ENCODE results near the gene ZIC5. TPM values are rescaled to one million over a fixed set of nuclear protein-coding genes. Genes with fewer than 3 reads are reported as not detected.

ZIC5 gene
- total and polyA plus RNA-seq, 2 of the 4 experiments (the other 2 are of a cell fraction) = not detected

- H3K4ac ChIP-seq (ENCODE audit: low read depth, low read length) = no peak overlapping the region
- H4K20me1 ChIP-seq (ENCODE audit: insufficient read depth, low read length) = no peaks in the 10 kb centered on the region
- H3K4me3 ChIP-seq (ENCODE audit: insufficient read depth, low read depth, low read length) = no peak overlapping the region
- no peak overlapping the region for H3K56ac ChIP-seq (ENCODE audit: extremely low read depth, insufficient read depth, low read length)
- in situ Hi-C loops (cut with MboI; ENCODE audit: low sequenced_read_pairs) (no loop called here), dilution Hi-C loops (cut with HindIII; ENCODE audit: low sequenced_read_pairs, unreplicated experiment) (no loop called here), intact Hi-C loops (cut with micrococcal nuclease) (no loop called here)
- TF ChIP-seq NFE2L2 (IDR thresholded peaks at IDR 0.05; ENCODE audit: low read depth, low read length) (no peak), CTCF (conservative IDR thresholded peaks at IDR 0.05; ENCODE audit: low read depth, low read length) (no peak), CHD1 (IDR thresholded peaks at IDR 0.05; ENCODE audit: low read depth, low read length) (no peak), FOS (IDR thresholded peaks at IDR 0.05; ENCODE audit: low read depth, low read length) (no peak), POLR2A (IDR thresholded peaks at IDR 0.05; ENCODE audit: low read depth, low read length) (no peak), USF2 (IDR thresholded peaks at IDR 0.05; ENCODE audit: low read depth, low read length) (no peak), SMC3 (IDR thresholded peaks at IDR 0.05; ENCODE audit: low read depth, low read length) (no peak), RAD21 (IDR thresholded peaks at IDR 0.05; ENCODE audit: low read length) (no peak), BHLHE40 (IDR thresholded peaks at IDR 0.05; ENCODE audit: low read depth, low read length) (no peak), RFX5 (IDR thresholded peaks at IDR 0.05; ENCODE audit: low read depth, low read length) (no peak), MXI1 (IDR thresholded peaks at IDR 0.05; ENCODE audit: borderline replicate concordance, low read depth, low read length) (no peak), ELK1 (IDR thresholded peaks at IDR 0.05; ENCODE audit: borderline replicate concordance, low read depth, low read length) (no peak), RCOR1 (IDR thresholded peaks at IDR 0.05; ENCODE audit: insufficient replicate concordance, low read length) (no peak), MAZ (IDR thresholded peaks at IDR 0.05; ENCODE audit: borderline replicate concordance, low read depth, low read length) (no peak), CEBPB (IDR thresholded peaks at IDR 0.05; ENCODE audit: low read depth, low read length) (no peak)
- DNase-seq (no peak), ATAC-seq (ENCODE audit: low read depth) (no peak)
- H3K4me2 ChIP-seq (ENCODE audit: low read depth, low read length) = no peak overlapping the region
- no peak overlapping the region for H3K14ac ChIP-seq (replicated peaks; ENCODE audit: low read depth, low read length)
- peaks cover 89% of the 10 kb centered on the region for H3K27me3 ChIP-seq (ENCODE audit: control insufficient read depth, insufficient read depth, low read length)
- no CpG with 5 or more reads among the region's 1 CpG for WGBS, 2 experiments (ENCODE audit: extremely low coverage in 2 of 2, insufficient read length in 1 of 2)
- no peak overlapping the region for H3K9ac ChIP-seq (ENCODE audit: low read depth, low read length)
- H4K8ac ChIP-seq (ENCODE audit: low read depth in 2 of 2, low read length in 2 of 2) = no peak overlapping the region
- no peak overlapping the region for H3K18ac ChIP-seq (ENCODE audit: low read depth, low read length)
- H3K4me1 ChIP-seq (ENCODE audit: control insufficient read depth, insufficient read depth, low read length) = no peaks in the 10 kb centered on the region
- no peak overlapping the region for H4K91ac ChIP-seq (ENCODE audit: insufficient read depth, low read depth, low read length)
- H2AFZ ChIP-seq (replicated peaks; ENCODE audit: low read length, poor library complexity) = no peak overlapping the region
- H2BK120ac ChIP-seq (ENCODE audit: low read depth, low read length) = no peak overlapping the region
- no peak overlapping the region for H2AK5ac ChIP-seq (ENCODE audit: low read depth, low read length)
- ChIA-PET POLR2A (ENCODE audit: unreplicated experiment) (no interaction called here), CTCF (no interaction called here)
- H4K5ac ChIP-seq (ENCODE audit: low read depth, low read length) = no peak overlapping the region
- no peak overlapping the region for H2BK5ac ChIP-seq (ENCODE audit: low read depth, low read length, poor library complexity, severe bottlenecking)
- 0 out of 2 replicates have a peak, but pooled peaks cover 3% of the 10 kb centered on the region for H3K9me1 ChIP-seq (ENCODE audit: insufficient read depth, low read length)
- H2BK15ac ChIP-seq (ENCODE audit: low read depth, low read length) = no peak overlapping the region
- no peak overlapping the region for H2AK9ac ChIP-seq (replicated peaks; ENCODE audit: low read depth, low read length, poor library complexity)
- H3K23ac ChIP-seq (ENCODE audit: low read depth, low read length) = no peak overlapping the region
- H3K79me1 ChIP-seq (ENCODE audit: low read depth in 1 of 2, low read length in 2 of 2) = no peaks in the 10 kb centered on the region
- H2BK20ac ChIP-seq (ENCODE audit: low read depth, low read length) = no peak overlapping the region
- H3K27ac ChIP-seq (ENCODE audit: insufficient read depth, low read length) = no peak overlapping the region
- H3K9me3 ChIP-seq (ENCODE audit: control insufficient read depth, insufficient read depth, low read length) = peaks cover 31% of the 10 kb centered on the region
- BruUV-seq (replicated peaks) = no TSS peak
- no peaks in the 10 kb centered on the region for H3K36me3 ChIP-seq (ENCODE audit: control insufficient read depth, insufficient read depth, low read length)
These were observed 23.1 kb upstream of the ZIC5 start for GRCh38 chr13:99994638-99995020.
